Duodenal mucosa (tissue), 2 donors: ENCODE data around the gene NLRC4.
"Not testable (repeated sequence)": the region's sequence is repeated elsewhere in the genome, so short reads cannot be mapped to it uniquely, and the experiment has no call there.

Source experiments
- H3K27ac ChIP-seq: one replicate; pipeline ENCODE4 v1.7.0; 2013; ENCODE audit warnings: low read depth, low read length
- H3K27me3 ChIP-seq, 2 donors: one replicate each; pipeline ENCODE4 v1.7.0; 2013; ENCODE audit warnings: low read length in 2 of 2, control low read depth in 1 of 2; ENCODE audit not compliant: insufficient read depth in 2 of 2, control insufficient read depth in 1 of 2
- H3K36me3 ChIP-seq, 2 donors: one replicate each; pipeline ENCODE4 v1.7.0; 2013; ENCODE audit warnings: low read length in 2 of 2, control low read depth in 1 of 2; ENCODE audit not compliant: insufficient read depth in 2 of 2, control insufficient read depth in 1 of 2
- H3K4me1 ChIP-seq, 2 donors: one replicate each; pipeline ENCODE4 v1.7.0; 2013; ENCODE audit warnings: low read length in 2 of 2, control low read depth in 1 of 2; ENCODE audit not compliant: insufficient read depth in 2 of 2, control insufficient read depth in 1 of 2
- H3K4me3 ChIP-seq, 2 donors: one replicate each; pipeline ENCODE4 v1.7.0; 2013; ENCODE audit warnings: low read length in 2 of 2, low read depth in 1 of 2
- H3K9ac ChIP-seq, 2 donors: one replicate each; pipeline ENCODE4 v1.7.0; 2013; ENCODE audit warnings: low read length in 2 of 2, low read depth in 1 of 2
- H3K9me3 ChIP-seq, 2 donors: one replicate each; pipeline ENCODE4 v1.7.0; 2013; ENCODE audit warnings: low read length in 2 of 2, control low read depth in 1 of 2; ENCODE audit not compliant: control insufficient read depth in 1 of 2

The NLRC4 gene

DNA sequence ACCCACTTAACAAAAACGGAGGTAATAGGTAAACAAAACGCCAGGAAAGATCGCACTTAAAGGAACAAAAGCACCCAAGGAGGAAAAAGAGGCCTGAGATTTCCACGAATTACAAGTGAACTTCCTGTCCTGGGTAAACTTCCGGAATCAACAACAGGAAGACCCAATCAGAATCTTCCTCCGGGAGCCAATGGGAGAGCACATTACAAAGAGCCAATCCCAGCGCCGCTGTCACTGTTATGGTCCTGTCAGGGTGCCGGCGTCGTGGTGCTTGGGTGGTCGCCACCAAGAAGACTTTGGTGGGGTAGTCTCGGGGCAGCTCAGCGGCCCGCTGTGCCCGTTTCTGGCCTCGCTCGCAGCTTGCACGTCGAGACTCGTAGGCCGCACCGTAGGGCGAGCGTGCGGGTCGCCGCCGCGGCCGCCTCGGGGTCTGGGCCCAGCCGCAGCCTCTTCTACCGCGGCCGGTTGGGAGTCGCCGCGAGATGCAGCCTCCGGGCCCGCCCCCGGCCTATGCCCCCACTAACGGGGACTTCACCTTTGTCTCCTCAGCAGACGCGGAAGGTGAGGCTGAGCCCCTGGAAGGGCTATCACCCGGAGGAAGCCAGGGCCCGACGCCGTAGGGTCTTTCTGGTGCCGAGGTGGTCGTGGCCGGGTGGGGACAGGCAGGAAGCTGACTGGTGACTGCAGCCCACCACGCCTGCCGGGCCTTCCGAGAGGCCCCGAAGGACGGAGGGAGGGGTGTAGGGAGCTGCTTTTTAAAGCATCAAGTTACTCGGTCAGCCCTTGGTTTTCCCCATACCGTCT, 13.2 kb upstream of the NLRC4 start, which contains the start of gene YIPF4:
Gene YIPF4, plus strand, starts transcription at position 231 of the 804 bp plus-strand sequence. Its CDS starts 252 bp downstream, at position 483.
- peaks cover 3% of the 10 kb centered on the region in 2 donors for H3K4me1 ChIP-seq
- H3K9me3 ChIP-seq: no peaks in the 10 kb centered on the region
- no peaks in the 10 kb centered on the region for H3K27me3 ChIP-seq
- H3K9ac ChIP-seq: peak within 1 kb of the TSS; percentile 87 to 88
- peak within 1 kb of the TSS; percentile 88 to 97 for H3K4me3 ChIP-seq
- H3K27ac ChIP-seq: peak within 1 kb of the TSS; percentile 68
- peaks cover 0 to 7% of the 10 kb centered on the region in 2 donors for H3K36me3 ChIP-seq

DNA sequence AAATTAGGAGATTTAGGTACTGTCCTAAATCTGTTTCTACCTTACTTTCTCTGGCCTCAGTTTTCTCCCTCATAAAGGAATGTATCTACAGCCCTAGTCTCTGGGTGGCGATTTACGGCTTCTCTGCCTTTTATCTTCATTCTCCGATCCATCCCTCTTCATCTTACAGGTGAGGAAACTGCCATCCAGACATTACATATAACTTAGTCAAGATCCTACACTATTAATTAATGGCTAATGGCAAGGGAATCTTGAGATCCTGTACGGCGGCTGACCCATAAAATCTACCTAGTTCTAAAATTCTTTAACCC, 12.6 kb upstream of the NLRC4 start:
- Histone ChIP-seq H3K4me1 (peaks cover 3% of the 10 kb centered on the region in 2 donors), H3K27me3 (no peaks in the 10 kb centered on the region), H3K27ac (no peak overlapping the region), H3K9ac (peak overlapping the region; percentile 87 to 88), H3K36me3 (peaks cover 0 to 5% of the 10 kb centered on the region in 2 donors), H3K4me3 (peak overlapping the region; percentile 88 to 97), H3K9me3 (no peaks in the 10 kb centered on the region)

DNA sequence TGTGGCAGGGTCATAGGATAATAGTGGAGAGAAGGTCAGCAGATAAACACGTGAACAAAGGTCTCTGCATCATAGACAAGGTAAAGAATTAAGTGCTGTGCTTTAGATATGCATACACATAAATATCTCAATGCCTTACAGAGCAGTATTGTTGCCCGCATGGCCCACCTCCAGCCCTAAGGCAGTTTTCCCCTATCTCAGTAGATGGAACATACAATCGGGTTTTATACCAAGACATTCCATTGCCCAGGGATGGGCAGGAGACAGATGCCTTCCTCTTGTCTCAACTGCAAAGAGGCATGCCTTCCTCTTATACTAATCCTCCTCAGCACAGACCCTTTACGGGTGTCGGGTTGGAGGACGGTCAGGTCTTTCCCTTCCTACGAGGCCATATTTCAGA, 11.1 kb upstream of the NLRC4 start:
- H3K9me3 ChIP-seq, H3K36me3 ChIP-seq, H3K4me1 ChIP-seq, H3K27me3 ChIP-seq, H3K9ac ChIP-seq, H3K4me3 ChIP-seq, H3K27ac ChIP-seq: not testable (repeated sequence)

DNA sequence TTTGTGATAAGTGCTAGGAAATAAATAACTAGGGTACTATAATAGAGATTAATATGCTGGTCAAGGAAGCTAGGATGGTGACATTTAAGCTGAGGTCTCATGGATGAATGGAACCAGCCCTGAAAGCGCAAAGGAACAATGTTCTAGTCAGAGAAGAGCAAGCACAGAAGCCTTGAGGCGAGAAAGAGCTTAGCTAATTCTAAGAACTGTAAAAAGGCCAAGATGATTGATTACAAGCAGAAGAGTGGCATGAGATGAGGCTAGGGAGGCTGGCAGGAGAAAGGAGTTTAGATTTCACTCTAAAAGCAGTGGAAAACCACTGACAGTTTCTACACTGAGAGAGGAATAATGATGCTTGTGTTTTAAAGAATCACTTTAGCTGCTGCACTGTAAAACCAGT, 9.6 kb upstream of the NLRC4 start:
- H3K27me3 ChIP-seq: no peaks in the 10 kb centered on the region
- H3K9ac ChIP-seq: no peak overlapping the region
- H3K4me3 ChIP-seq: no peak overlapping the region
- H3K9me3 ChIP-seq: no peaks in the 10 kb centered on the region
- H3K27ac ChIP-seq: no peak overlapping the region
- no peaks in the 10 kb centered on the region for H3K36me3 ChIP-seq
- H3K4me1 ChIP-seq: peaks cover 3% of the 10 kb centered on the region in 2 donors

DNA sequence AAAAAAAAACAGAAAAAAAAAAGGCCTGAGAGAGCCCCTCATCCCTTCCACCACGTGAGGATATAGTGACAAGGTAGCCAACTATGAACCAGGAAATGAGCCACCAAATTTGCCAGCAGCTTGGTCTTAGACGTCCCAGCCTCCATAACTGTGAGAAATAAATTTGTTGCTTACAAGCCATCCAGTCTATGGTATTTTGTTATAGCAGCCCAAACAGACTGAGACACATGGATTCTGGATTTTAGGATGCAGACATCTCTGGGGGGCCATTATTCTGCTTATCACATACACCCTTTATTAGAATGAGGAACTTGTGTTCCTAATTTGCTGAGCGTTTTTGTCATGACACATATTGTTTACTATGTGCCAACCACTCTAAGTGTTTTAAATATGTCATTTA, 7.6 kb upstream of the NLRC4 start:
- Histone ChIP-seq H3K4me1 (peaks cover 1 to 3% of the 10 kb centered on the region in 2 donors), H3K27me3 (no peaks in the 10 kb centered on the region), H3K27ac (no peak overlapping the region)

DNA sequence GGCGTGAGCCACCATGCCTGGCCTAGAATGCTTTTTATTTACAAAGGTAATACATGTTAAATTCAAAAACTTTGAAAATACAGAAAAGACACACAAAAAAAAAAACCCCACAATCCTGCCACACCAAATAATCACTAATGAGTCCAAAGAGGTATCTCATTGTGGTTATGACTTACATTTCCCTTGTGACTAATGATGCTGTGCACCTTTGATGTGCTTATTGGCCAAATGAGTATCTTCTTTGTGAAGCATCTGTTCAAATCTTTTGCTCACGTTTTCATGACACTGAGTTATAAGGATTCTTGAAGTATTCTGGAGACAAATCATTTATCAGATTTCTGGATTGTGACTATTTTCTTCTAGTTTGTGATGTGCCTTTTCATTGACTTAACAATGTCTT, 6.4 kb upstream of the NLRC4 start:
- Histone ChIP-seq H3K36me3 (no peaks in the 10 kb centered on the region), H3K27ac (no peak overlapping the region), H3K27me3 (no peaks in the 10 kb centered on the region), H3K9ac (no peak overlapping the region), H3K9me3 (no peaks in the 10 kb centered on the region), H3K4me3 (no peak overlapping the region), H3K4me1 (no peaks in the 10 kb centered on the region)

More for the DNA sequence above, 7.6 kb upstream of the NLRC4 start:
- no peak overlapping the region for H3K9ac ChIP-seq
- H3K9me3 ChIP-seq: no peaks in the 10 kb centered on the region
- H3K36me3 ChIP-seq: no peaks in the 10 kb centered on the region
- H3K4me3 ChIP-seq: no peak overlapping the region

DNA sequence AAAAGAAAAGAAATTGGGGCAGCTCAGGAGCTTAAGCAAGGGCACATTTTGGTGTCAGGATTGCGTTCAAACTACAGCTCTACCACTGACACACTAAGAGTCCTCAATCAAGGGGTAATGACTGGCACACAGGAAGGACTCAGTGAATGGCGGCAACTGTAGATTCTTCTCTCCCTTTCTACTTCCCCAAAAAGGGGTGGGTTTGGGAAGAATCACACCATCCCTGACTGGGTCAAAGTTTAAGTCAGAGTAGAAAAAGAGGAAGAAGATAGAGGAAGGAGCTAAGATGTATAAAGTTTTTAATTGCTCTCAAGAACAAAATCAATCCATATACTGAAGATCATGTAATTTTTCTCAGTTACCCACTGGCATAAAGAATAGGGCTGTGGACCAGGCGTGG, 2.6 kb downstream of the NLRC4 start:
- no peak overlapping the region for H3K27ac ChIP-seq
- no peaks in the 10 kb centered on the region for H3K36me3 ChIP-seq
- no peak overlapping the region for H3K9ac ChIP-seq
- H3K4me1 ChIP-seq: no peaks in the 10 kb centered on the region
- no peak overlapping the region for H3K4me3 ChIP-seq
- H3K9me3 ChIP-seq: no peaks in the 10 kb centered on the region
- H3K27me3 ChIP-seq: no peaks in the 10 kb centered on the region

DNA sequence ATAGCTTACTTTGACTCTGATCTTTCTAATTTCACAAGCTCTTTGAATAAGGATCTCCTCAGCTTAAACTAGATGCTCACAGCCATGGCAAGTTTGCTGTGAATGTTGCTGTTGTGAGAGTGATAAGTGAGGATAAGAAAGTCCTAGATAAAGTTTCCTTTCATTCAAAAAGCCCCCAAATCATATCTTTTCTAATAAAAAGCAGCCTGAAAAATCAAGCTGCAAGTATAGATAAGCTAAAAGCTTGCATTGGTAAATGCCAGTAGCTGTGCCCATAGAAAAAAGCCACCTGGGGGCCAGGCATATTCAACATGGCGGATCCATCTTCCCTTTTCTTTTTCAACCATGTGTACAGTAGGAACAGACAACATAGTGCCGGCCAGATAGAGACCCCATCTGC, 4.3 kb downstream of the NLRC4 start:
- H3K27ac ChIP-seq: no peak overlapping the region
- no peaks in the 10 kb centered on the region for H3K27me3 ChIP-seq
- H3K4me3 ChIP-seq: no peak overlapping the region
- H3K9me3 ChIP-seq: no peaks in the 10 kb centered on the region
- no peaks in the 10 kb centered on the region for H3K36me3 ChIP-seq
- no peak overlapping the region for H3K9ac ChIP-seq
- H3K4me1 ChIP-seq: no peaks in the 10 kb centered on the region

DNA sequence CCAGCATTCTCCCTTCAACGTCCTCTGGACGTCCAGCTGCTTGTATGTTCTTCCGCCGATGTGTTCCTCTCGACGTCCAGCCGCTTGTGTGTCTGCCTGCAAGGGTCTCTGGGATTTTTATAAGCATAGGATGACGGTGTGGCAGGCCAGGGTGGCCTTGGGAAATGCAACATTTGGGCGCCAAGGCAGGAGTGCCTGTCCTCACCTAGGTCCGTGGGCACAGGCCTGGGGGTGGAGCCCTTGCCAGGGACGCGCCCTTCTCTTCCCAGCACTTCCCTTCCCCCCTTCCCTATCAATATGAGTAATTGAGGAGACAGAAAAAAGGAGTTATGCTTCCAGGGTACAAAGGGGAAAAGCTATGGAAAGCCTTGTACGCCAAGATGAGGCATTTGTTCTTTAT, 6.4 kb downstream of the NLRC4 start:
- Histone ChIP-seq H3K4me3 (no peak overlapping the region), H3K36me3 (no peaks in the 10 kb centered on the region), H3K27ac (no peak overlapping the region), H3K9me3 (no peaks in the 10 kb centered on the region), H3K4me1 (no peaks in the 10 kb centered on the region), H3K9ac (no peak overlapping the region), H3K27me3 (no peaks in the 10 kb centered on the region)

DNA sequence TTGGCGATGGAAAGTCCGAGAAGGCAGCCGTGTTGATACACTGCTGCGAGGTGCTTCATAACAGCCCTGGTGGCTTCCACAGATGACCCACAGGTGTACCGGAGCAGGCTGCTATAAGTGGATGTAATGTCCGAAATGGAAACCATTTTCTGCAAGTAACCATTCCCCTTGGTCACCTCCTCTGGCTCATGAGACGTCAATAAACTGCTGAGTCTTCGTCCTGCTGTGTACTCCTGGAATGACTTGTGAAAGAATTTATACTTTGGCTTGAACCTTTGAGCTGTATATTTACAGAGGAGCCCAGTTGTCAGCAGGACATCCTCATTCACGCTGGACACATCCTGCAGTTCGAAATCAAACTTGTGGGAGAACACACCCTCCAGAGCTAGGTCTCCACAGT, 14.4 kb downstream of the NLRC4 start:
- H3K4me1 ChIP-seq: no peaks in the 10 kb centered on the region
- no peak overlapping the region for H3K4me3 ChIP-seq
- H3K9me3 ChIP-seq: no peaks in the 10 kb centered on the region
- H3K27me3 ChIP-seq: no peaks in the 10 kb centered on the region
- no peak overlapping the region for H3K27ac ChIP-seq
- no peak overlapping the region for H3K9ac ChIP-seq
- no peaks in the 10 kb centered on the region for H3K36me3 ChIP-seq
